PFSK-1 (cell line): Measurements from ENCODE around the gene PTPN2.

Experiments
- POLR2AphosphoS5 ChIP-seq: IDR thresholded peaks from 2 replicates; pipeline ENCODE4 v1.6.1; 2012; ENCODE audit warnings: low read depth, mild to moderate bottlenecking, control low read depth, low read length, moderate library complexity
- SIN3A ChIP-seq: IDR thresholded peaks from 2 replicates; pipeline ENCODE4 v1.6.1; 2012; ENCODE audit warnings: mild to moderate bottlenecking, low read length, moderate library complexity, borderline replicate concordance; ENCODE audit not compliant: insufficient read depth
- TAF1 ChIP-seq: IDR thresholded peaks from 2 replicates; pipeline ENCODE4 v1.6.1; 2012; ENCODE audit warnings: low read length, control low read depth, borderline replicate concordance; ENCODE audit not compliant: insufficient read depth

GRCh38 chr18:12911929-12912703, 28.1 kb upstream of the PTPN2 start:
- TF ChIP-seq TAF1 = no peak
- TF ChIP-seq POLR2AphosphoS5 = no peak
- no peak for TF ChIP-seq SIN3A
